ENCODE measurements around the gene UNG. TPM values are rescaled to one million over a fixed set of nuclear protein-coding genes. Genes with fewer than 3 reads are reported as not detected.
A peak's percentile ranks its signal among the peaks of the same experiment; 100 is the strongest.
"Not testable (repeated sequence)": the region's sequence is repeated elsewhere in the genome, so short reads cannot be mapped to it uniquely, and the experiment has no call there.

UNG gene
- polyA plus RNA-seq, 3 donors, result 66.3 to 72.4 (median 70.6) TPM

DNA sequence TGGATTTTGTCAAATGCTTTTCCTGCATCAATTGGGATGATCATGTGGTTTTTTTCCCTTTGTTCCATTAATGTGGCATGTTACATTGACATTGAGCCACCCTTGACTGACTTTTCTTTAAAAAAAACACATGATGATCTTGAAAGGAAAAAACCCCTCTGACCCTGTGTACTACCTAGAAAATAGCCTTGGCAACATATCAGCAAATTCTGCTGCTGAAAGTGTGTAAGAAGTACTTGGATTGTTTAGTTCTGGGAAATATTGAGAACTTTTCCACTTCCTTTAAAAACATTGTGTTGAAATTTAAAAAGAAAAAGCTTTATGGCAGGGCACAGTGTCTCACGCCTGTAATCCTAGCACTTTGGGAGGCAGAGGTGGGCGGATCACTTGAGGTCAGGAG, 39.7 kb downstream of the UNG start:
- no peak for DNase-seq (ENCODE audit: extremely low read depth in 1 of 11, low read depth in 9 of 11, low spot score in 4 of 11)

DNA sequence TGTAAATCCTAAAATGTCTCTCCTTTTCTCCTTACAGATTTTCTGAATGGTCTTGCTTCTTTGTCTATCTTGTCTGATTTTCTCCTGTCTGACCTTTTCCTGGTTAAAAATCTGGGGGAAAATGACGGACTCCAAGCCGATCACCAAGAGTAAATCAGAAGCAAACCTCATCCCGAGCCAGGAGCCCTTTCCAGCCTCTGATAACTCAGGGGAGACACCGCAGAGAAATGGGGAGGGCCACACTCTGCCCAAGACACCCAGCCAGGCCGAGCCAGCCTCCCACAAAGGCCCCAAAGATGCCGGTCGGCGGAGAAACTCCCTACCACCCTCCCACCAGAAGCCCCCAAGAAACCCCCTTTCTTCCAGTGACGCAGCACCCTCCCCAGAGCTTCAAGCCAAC, 42.0 kb downstream of the UNG start:
- DNase-seq (ENCODE audit: extremely low read depth in 1 of 11, low read depth in 9 of 11, low spot score in 4 of 11), result no peak

DNA sequence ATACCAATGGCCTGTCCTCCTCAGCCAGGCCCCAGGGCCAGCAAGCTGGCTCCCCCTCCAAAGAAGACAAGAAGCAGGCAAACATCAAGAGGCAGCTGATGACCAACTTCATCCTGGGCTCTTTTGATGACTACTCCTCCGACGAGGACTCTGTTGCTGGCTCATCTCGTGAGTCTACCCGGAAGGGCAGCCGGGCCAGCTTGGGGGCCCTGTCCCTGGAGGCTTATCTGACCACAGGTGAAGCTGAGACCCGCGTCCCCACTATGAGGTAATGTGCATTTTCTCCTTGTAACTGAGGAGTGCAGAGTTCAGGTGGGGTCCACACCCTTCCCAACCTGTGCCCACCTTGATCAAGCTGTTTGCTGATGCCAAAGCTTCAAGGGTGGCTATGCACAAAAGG, 42.4 kb downstream of the UNG start:
- no peak for DNase-seq (ENCODE audit: extremely low read depth in 1 of 11, low read depth in 9 of 11, low spot score in 4 of 11)

DNA sequence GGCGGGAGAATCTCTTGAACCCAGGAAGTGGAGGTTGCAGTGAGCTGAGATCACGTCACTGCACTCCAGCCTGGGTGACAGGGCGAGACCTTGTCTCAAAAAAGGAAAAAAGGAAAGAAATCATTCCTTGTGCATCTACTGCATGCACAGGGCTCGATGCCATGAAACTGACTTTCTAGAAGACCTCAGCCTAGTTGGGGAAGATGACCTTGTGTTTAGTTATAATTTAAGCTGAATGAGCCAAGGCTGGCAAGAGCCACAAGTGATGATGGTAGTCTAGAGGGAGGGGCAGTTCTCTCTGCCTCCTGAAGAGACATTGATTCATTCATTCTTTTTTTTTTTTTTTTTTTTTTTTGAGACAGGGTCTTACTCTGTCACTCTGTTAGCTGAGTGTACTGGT, 43.2 kb downstream of the UNG start:
- no peak for DNase-seq (ENCODE audit: extremely low read depth in 1 of 11, low read depth in 9 of 11, low spot score in 4 of 11)

DNA sequence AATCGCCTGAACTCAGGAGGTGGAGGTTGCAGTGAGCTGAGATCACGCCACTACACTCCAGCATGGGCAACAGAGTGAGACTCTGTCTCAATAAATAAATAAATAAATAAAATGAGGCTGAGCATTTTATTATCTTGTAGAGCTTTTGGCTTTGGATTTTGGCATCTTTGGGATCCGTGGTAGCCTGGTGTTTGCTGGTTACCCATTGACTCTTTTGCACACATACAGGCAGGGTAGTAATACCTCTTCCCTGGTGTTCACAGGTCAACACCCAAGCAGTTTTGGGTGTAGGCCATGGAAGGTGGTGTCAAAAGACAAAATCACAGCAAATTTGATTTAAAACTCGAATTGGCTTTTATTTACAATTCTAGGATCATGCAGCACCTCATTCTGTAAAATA, 46.8 kb downstream of the UNG start:
- DNase-seq (ENCODE audit: extremely low read depth in 1 of 11, low read depth in 9 of 11, low spot score in 4 of 11), result no peak

DNA sequence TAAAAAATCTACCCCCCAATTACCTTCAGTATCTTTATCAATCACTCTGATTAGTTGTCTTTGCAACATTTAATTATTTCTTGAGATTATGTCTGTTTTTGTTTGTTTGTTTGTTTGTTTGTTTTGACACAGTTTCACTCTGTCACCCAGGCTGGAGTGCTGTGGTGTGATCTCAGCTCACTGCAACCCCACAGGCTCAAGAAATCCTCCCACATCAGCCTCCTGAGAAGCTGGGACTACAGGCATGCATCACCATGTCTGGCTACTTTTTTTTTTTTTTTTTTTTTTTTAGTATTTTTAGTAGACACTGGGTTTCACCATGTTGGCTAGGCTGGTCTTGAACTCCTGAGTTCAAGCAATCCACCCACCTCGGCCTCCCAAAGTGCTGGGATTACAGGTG, 49.7 kb downstream of the UNG start:
- DNase-seq (ENCODE audit: extremely low read depth in 1 of 11, low read depth in 9 of 11, low spot score in 4 of 11), result not testable (repeated sequence)

DNA sequence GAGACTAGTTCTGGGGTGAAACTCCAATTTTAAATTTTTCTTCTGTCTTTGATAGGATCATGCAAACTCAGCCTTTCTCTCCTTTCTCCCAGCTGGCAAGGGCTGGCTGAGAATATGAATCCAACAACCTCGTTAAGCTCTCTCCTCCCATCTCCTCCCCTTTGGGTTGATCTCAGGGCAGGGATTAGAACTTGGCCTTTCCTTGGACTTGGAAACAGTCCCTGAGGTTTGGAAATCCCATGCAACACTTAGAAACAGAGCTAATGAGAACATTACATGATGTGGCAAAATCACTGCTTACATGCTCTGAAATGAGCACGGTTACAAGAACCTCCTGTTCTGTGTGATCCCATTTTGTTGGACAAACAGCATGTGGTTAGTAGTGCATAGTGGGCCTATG, 50.6 kb downstream of the UNG start:
- no peak for DNase-seq (ENCODE audit: extremely low read depth in 1 of 11, low read depth in 9 of 11, low spot score in 4 of 11)

DNA sequence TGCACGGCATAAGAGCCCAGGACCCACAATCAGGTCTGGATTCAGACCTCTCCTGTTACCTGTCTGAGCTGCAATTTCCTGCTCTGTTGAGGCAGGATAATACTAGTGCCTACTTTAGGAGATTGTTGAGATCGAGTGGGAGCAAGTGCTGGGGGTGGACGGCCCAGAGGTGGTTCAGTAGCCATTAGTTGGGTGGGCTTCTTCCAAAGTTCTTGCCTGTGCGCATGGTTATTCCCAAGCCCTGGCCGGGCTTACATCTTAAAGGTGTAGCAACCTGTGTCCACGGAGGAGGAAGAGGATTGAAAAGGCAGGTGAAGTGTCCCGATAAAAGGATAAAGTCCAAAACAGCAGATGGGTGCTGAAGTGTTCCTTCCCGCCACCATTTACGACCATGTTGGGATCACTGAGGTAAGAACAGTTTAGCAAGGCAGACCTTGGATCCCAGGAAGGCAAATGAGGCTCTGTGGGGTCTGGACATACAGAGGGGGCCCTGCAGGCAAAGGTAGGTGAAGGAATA, 52.8 kb downstream of the UNG start:
- no peak for DNase-seq (ENCODE audit: extremely low read depth in 1 of 11, low read depth in 9 of 11, low spot score in 4 of 11)

DNA sequence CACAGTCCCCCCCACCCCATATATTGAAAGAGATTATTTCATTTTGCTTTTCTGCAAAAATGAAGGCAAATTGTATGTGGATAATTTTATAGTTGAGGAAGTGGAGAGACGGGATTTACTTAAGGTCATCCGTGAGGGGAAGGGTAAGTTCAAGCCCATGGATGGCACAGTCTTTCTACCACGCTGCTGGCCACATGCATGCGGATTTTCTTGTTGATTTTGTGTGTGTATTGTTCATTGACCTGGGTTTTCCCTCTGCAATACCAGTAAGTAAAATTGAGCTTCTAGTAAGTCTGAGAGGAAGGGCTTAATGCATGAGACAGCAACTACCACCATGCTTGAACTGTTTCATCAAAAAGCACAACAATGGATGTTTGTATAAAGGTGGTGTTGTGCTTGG, 54.1 kb downstream of the UNG start:
- no peak for DNase-seq (ENCODE audit: extremely low read depth in 1 of 11, low read depth in 9 of 11, low spot score in 4 of 11)

DNA sequence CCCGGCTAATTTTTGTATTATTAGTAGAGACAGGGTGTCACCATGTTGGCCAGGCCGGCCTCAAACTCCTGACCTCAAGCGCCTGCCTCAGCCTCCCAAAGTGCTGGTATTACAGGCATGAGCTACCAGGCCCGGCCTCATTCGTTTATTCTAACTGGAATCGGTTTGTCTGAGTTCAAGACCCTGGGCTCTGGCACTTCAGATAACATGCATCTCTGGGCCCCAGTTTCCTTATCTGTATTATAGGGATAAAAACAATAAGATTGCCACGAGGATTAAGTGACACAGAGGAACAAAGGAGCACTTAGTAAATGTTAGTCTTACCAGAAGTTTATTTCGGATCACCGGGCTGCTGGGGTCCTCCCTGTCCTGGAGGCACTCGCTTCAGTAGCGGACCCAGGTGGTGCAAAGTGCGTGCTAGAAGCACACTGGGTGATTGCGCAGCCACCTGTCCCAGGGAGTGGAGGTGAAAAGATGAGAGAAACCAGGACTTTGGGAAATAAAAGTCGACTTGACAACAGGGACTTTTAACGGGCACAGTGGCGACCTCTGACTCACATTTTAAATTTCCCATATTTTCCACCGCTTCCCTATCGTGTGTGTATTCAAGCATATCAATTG, 56.5 kb downstream of the UNG start:
- DNase-seq (ENCODE audit: extremely low read depth in 1 of 11, low read depth in 9 of 11, low spot score in 4 of 11), result no peak

DNA sequence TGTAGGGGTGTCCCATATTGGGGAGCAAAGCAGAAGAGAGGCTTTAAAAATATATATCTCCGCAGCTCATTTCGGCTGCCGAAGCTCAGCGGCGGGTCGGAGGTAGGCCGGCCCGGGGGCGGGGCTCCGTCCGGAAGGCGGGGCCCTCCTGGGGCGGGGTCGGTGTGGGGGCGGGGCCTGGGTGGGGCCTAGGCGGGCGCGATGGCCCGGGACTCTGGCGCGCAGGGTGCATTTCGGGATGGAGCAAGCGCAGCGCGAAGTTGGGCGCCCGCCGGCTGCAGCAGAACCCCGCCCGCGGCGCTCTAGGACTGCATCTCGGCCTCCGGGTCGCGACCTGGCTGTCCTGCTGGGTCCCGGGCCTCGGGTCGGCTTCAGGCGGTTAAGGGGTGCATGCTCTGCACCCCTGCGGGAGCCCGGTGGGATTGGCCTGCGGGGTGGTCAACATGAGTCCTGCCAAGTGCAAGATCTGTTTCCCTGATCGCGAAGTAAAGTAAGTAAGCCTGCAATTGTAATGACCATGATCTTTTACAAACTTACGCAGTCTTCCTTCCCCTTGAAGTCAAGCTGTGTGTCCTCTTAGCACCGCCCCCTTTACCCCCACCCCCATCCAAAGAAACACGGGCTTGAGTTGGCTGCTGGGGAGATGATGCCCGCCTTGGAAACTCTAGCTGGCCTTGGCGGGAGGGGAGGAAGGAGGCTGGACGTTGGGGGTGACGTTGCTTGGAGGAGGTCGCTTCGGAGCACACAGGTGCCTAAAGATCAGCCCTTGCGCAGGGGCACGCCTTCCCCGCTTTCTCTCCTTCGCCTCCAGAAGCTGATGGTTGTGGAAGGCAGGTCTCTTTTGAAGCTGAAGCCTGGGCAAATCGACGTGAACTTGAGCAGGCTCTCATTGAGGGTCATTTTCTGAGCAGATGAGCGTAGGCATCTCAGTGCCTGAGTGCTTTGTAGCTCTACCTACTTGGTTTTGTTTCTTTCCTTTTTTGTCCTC, 57.3 kb downstream of the UNG start:
- peak; percentile 40 to 73 (median 63) for DNase-seq (ENCODE audit: extremely low read depth in 1 of 11, low read depth in 9 of 11, low spot score in 4 of 11)

DNA sequence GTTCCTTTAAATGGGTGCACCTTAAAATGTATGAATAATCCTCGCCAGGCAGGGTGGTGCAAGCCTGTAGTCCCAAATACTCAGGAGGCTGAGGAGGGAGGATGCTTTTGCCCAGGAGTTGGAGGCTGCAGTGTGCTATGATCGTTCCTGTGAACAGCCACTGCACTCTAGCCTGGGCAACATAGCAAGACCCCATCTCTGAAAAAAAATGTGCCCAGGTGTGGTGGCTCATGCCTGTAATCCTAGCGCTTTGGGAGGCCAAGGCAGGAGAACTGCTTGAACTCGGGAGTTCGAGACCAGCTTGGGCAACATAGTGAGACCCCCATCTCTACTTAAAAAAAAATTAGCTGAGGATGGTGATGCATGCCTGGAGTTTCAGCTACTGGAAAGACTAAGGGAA, 58.6 kb downstream of the UNG start:
- no peak for DNase-seq (ENCODE audit: extremely low read depth in 1 of 11, low read depth in 9 of 11, low spot score in 4 of 11)

DNA sequence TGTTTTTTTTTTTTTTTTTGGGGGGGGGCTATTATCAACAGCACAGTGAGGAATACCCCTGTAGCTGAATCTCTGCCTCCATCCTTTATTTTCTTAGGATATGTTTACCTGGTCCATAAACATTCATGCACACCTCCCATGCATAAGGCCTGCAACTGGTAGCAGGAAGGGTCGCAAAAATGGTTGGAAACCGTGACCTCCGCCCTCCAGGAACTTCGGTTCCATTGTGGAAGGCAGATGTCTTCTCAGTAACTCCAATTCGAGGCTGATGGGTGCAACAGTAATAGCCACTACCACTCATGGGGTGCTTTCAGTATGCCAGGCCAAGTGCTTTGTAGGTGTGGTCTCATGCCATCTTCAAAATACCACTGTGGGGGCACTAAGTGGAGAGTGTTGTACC, 59.2 kb downstream of the UNG start:
- DNase-seq (ENCODE audit: extremely low read depth in 1 of 11, low read depth in 9 of 11, low spot score in 4 of 11), result no peak

DNA sequence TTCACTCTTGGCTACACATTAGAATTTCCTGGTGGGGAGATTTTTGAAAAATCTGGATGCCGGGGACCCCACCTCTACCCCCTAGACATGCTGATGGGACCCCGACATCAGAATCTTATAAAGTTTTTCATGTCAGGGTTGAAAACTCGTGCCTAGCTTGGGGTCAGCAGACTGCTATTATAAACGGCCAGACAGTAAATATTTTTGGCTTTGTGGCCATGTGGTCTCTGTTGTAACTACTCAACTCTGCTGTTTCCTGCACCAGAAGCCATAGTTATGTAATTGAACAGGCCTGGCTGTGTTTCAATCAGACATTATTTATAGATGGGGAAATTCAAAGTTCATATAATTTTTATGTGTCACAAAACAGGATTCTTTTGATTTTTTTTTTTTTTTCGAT, 60.6 kb downstream of the UNG start:
- DNase-seq (ENCODE audit: extremely low read depth in 1 of 11, low read depth in 9 of 11, low spot score in 4 of 11), result peak in 3 of 11 donors; percentile 9 to 21 (median 11)

DNA sequence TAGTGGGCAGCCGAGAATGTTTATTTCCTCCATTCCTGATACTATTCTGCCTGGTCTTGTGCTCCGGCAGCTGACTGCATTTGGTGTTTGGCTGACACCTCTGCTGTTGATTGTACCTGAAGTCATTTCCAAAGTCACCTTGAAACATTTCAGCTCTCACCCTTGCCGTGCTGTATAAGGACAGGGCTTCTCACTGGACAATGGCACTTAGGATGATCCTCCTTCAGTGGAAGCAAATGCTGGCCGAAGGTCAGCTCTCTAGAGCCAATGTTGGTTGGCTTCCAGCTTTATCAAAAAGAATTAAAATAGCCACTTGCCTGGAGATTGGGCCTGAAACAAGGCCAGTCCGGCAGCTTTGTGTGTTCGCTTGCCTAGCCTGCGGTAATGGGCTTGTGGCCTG, 63.0 kb downstream of the UNG start:
- no peak for DNase-seq (ENCODE audit: extremely low read depth in 1 of 11, low read depth in 9 of 11, low spot score in 4 of 11)

Other genes with a start within 250 kb of the UNG start
- 10 to 100 TPM; 19.1 to 26.5 (median 21.3) TPM for gene SSH1, start 240.0 kb upstream of the UNG start, polyA plus RNA-seq (ENCODE audit: insufficient read length in 3 of 3)
- 1 to 10 TPM in 1 of 3 donors, under 1 TPM in 2; 0.75 to 1.1 (median 0.92) TPM for gene DAO, start 217.5 kb upstream of the UNG start, polyA plus RNA-seq (ENCODE audit: insufficient read length in 3 of 3)
- gene SVOP, start 76.5 kb upstream of the UNG start, polyA plus RNA-seq (ENCODE audit: insufficient read length in 3 of 3), result under 1 TPM; 0.09 to 0.11 (median 0.10) TPM
- 10 to 100 TPM; 23.7 to 27.8 (median 24.0) TPM for gene USP30, start 45.0 kb upstream of the UNG start, polyA plus RNA-seq (ENCODE audit: insufficient read length in 3 of 3)
- 10 to 100 TPM; 30.2 to 34.3 (median 32.1) TPM for gene ALKBH2, start 4.1 kb upstream of the UNG start, polyA plus RNA-seq (ENCODE audit: insufficient read length in 3 of 3)
- gene ACACB, start 19.0 kb downstream of the UNG start, polyA plus RNA-seq (ENCODE audit: insufficient read length in 3 of 3), result 10 to 100 TPM; 14.9 to 33.9 (median 16.4) TPM
- gene FOXN4, start 211.7 kb downstream of the UNG start, polyA plus RNA-seq (ENCODE audit: insufficient read length in 3 of 3), result 1 to 10 TPM; 1.7 to 2.2 (median 1.8) TPM